ENCODE measurements around the gene BEGAIN. TPM values are rescaled to one million over a fixed set of nuclear protein-coding genes. Genes with fewer than 3 reads are reported as not detected.

Gene BEGAIN
- total and polyA plus RNA-seq, 8 donors = 0.31 to 1.1 (median 0.83) TPM; not detected in 4

DNA sequence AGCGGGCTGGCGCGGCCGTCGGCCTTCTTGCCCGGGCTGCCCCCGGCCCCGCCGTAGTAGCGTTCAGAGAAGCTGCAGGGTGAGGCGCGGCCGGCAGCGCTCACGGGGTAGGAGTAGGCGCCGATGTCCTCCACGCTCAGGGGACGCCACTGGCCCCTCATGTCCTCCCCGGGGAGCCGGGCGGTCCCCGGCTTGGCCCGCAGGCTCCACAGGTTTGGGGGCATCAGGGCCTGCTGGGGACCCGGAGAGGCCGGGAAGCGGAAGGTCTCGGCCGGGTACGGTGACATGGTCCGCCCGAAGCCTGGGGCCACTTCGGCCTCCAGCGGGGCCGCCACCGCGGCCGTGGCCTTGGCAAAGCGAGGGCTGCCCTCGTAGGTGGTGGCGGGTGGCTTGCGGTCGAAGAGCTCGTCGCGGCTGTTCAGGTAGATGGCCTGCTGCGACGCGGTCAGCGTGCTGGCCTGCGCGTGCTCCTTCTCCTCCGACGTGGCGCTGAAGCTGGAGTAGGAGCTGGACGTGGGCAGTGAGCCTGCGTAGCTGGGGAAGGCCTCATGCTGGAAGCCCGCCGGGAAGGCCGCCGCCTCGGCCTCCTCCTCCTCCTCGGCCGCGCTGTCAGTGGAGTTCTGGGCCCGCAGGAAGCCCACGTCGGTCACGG, 48.7 kb downstream of the BEGAIN start:
- Histone ChIP-seq H3K27me3 (no peaks in the 10 kb centered on the region), H3K36me3 (no peaks in the 10 kb centered on the region), H3K27ac (no peak overlapping the region), H3K4me1 (peaks cover 0 to 8% (median 6%) of the 10 kb centered on the region in 4 donors), H3K9me3 (no peaks in the 10 kb centered on the region), H3K4me3 (no peak overlapping the region)
- WGBS, 5 donors = 78 to 98% (median 97%) methylated on average over 11 to 69 of the region's 69 CpGs
- intact Hi-C loops (cut with DNase I; ENCODE audit: low total_unique reads) = no loop called here
- TF ChIP-seq, protein P1, sequence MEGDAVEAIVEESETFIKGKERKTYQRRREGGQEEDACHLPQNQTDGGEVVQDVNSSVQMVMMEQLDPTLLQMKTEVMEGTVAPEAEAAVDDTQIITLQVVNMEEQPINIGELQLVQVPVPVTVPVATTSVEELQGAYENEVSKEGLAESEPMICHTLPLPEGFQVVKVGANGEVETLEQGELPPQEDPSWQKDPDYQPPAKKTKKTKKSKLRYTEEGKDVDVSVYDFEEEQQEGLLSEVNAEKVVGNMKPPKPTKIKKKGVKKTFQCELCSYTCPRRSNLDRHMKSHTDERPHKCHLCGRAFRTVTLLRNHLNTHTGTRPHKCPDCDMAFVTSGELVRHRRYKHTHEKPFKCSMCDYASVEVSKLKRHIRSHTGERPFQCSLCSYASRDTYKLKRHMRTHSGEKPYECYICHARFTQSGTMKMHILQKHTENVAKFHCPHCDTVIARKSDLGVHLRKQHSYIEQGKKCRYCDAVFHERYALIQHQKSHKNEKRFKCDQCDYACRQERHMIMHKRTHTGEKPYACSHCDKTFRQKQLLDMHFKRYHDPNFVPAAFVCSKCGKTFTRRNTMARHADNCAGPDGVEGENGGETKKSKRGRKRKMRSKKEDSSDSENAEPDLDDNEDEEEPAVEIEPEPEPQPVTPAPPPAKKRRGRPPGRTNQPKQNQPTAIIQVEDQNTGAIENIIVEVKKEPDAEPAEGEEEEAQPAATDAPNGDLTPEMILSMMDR (IDR thresholded peaks at IDR 0.05) = no peak
- TF ChIP-seq EP300 (IDR thresholded peaks at IDR 0.05) (no peak), POLR2A (IDR thresholded peaks at IDR 0.05) (no peak), POLR2AphosphoS5 (IDR thresholded peaks at IDR 0.05) (no peak)
- no peak for DNase-seq

GRCh38 chr14:100537446-100538350, 49.5 kb downstream of the BEGAIN start:
- Histone ChIP-seq H3K27me3 (no peaks in the 10 kb centered on the region), H3K4me3 (no peak overlapping the region), H3K27ac (no peak overlapping the region), H3K36me3 (no peaks in the 10 kb centered on the region), H3K9me3 (no peaks in the 10 kb centered on the region), H3K4me1 (peaks cover 0 to 15% (median 12%) of the 10 kb centered on the region in 4 donors)
- WGBS, 5 donors = 90 to 92% (median 90%) methylated on average over 41 to 53 of the region's 53 CpGs
- DNase-seq = peak in 1 of 2 donors; percentile 43
- intact Hi-C loops (cut with DNase I; ENCODE audit: low total_unique reads) = no loop called here
- TF ChIP-seq EP300 (IDR thresholded peaks at IDR 0.05) = no peak

DNA sequence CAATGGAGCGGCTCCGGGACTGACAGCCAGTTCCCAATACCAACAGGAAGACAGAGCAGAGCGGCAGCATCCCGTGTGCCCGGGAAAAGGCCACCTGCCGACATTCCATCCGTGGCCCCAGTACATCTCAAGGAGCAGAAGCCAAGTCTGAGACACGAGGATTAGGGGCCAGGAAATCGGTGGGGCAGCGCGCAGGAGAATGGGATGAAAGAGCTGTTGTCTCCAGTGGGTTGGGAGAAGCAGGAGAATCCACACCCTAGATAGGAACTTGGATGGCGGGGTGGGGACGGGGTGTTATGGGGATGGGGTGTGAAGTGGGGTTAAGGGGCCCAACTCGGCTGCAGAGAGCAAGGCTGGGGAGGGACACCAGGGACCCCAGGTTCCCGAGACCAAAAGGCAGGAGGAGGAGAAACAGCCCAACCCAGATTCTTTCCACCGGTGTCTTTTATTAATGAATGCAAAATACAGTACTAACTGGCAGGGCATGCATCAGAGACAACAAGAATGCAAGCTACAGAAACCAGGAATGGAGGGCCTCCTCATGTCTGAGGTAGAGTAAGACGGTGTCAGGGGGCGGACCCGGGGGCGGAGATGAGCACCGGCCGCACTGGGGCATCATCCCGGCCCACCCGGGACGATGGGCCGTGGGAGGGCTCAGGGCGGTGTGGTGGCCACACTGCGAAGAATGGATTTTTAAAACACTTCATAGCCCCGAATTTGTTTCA, 50.3 kb downstream of the BEGAIN start:
- intact Hi-C loops (cut with DNase I; ENCODE audit: low total_unique reads) = no loop called here
- 87 to 90% (median 89%) methylated on average over 29 of the region's 29 CpGs for WGBS, 5 donors
- TF ChIP-seq EP300 (IDR thresholded peaks at IDR 0.05) = no peak
- TF ChIP-seq POLR2A (IDR thresholded peaks at IDR 0.05) = no peak
- TF ChIP-seq, protein P1 (IDR thresholded peaks at IDR 0.05) = no peak
- TF ChIP-seq POLR2AphosphoS5 (IDR thresholded peaks at IDR 0.05) = no peak
- no peak overlapping the region for H3K4me3 ChIP-seq
- peak in 1 of 2 donors; percentile 22 for DNase-seq
- peaks cover 0 to 15% (median 13%) of the 10 kb centered on the region in 4 donors for H3K4me1 ChIP-seq
- H3K36me3 ChIP-seq = no peaks in the 10 kb centered on the region
- H3K9me3 ChIP-seq = no peaks in the 10 kb centered on the region
- H3K27ac ChIP-seq = no peak overlapping the region
- H3K27me3 ChIP-seq = no peaks in the 10 kb centered on the region

- 80 to 87% (median 86%) methylated on average over 8 of the region's 8 CpGs for WGBS, 5 donors
- Histone ChIP-seq H3K36me3 (peaks cover 0 to 5% (median 2%) of the 10 kb centered on the region in 4 donors), H3K27me3 (no peaks in the 10 kb centered on the region), H3K4me1 (peaks cover 0 to 15% (median 13%) of the 10 kb centered on the region in 4 donors), H3K27ac (no peak overlapping the region), H3K4me3 (no peak overlapping the region), H3K9me3 (no peaks in the 10 kb centered on the region)
- TF ChIP-seq POLR2A (IDR thresholded peaks at IDR 0.05) (no peak), EP300 (IDR thresholded peaks at IDR 0.05) (no peak)
- TF ChIP-seq, protein P1 (IDR thresholded peaks at IDR 0.05) = no peak
- intact Hi-C loops (cut with DNase I; ENCODE audit: low total_unique reads) = no loop called here
- no peak for DNase-seq
Measured at GRCh38 chr14:100536121-100536510, 51.1 kb downstream of the BEGAIN start.
